Activated T-helper 17 cell treated with anti-CD3 and anti-CD28 coated beads, Interleukin-2, amount 50 U/mL, for 72 hours (primary cell): ENCODE results near the gene VEZF1. TPM values are rescaled to one million over a fixed set of nuclear protein-coding genes. Genes with fewer than 3 reads are reported as not detected.

Source experiments
- ATAC-seq: fragments of 150-1000 bp; cut with Tn5 transposase; replicated peaks from 2 replicates; pipeline ENCODE4 v1.10.0; 2021; ENCODE audit warnings: mild to moderate bottlenecking, moderate library complexity
- H3K27ac Mint-ChIP-seq: one replicate; pipeline ENCODE4 v1.8.0; 2022; ENCODE audit warnings: mixed read lengths
- H3K27me3 Mint-ChIP-seq: one replicate; pipeline ENCODE4 v1.8.0; 2022; ENCODE audit warnings: mixed read lengths
- H3K36me3 Mint-ChIP-seq: one replicate; pipeline ENCODE4 v1.8.0; 2022; ENCODE audit warnings: low read depth, mild to moderate bottlenecking, mixed read lengths
- H3K4me1 Mint-ChIP-seq: one replicate; pipeline ENCODE4 v1.8.0; 2022; ENCODE audit warnings: mixed read lengths
- H3K4me3 Mint-ChIP-seq: one replicate; pipeline ENCODE4 v1.8.0; 2022; ENCODE audit warnings: mild to moderate bottlenecking, mixed read lengths
- H3K9me3 Mint-ChIP-seq: one replicate; pipeline ENCODE4 v1.8.0; 2022; ENCODE audit warnings: mixed read lengths
- total RNA-seq, 2 donors: library from RNA; stranded (reverse); gene quantifications; one replicate each; pipeline ENCODE4 v1.2.3, GENCODE V29; 2022

VEZF1 gene
- total RNA-seq, 2 donors from 2014 or later = 21.4 to 29.6 TPM

- Mint-ChIP-seq H3K4me3 (peak within 1 kb of the TSS; percentile 63), H3K4me1 (peaks cover 18% of the 10 kb centered on the region), H3K27me3 (peaks cover 17% of the 10 kb centered on the region), H3K36me3 (no peaks in the 10 kb centered on the region), H3K9me3 (no peaks in the 10 kb centered on the region), H3K27ac (no peak within 1 kb of the TSS)
- peak; percentile 73 for ATAC-seq
Observed at GRCh38 chr17:57955183-57955931, 32.7 kb downstream of the VEZF1 start, which contains the start of gene CUEDC1. TSS of gene CUEDC1 (minus strand) at chr17:57955412. CDS start at chr17:57885564, 69,848 bp downstream.

GRCh38 chr17:57954397-57955182 lies 33.5 kb downstream of the VEZF1 start:
- Mint-ChIP-seq H3K4me1 (peaks cover 18% of the 10 kb centered on the region), H3K27me3 (peaks cover 17% of the 10 kb centered on the region)

DNA sequence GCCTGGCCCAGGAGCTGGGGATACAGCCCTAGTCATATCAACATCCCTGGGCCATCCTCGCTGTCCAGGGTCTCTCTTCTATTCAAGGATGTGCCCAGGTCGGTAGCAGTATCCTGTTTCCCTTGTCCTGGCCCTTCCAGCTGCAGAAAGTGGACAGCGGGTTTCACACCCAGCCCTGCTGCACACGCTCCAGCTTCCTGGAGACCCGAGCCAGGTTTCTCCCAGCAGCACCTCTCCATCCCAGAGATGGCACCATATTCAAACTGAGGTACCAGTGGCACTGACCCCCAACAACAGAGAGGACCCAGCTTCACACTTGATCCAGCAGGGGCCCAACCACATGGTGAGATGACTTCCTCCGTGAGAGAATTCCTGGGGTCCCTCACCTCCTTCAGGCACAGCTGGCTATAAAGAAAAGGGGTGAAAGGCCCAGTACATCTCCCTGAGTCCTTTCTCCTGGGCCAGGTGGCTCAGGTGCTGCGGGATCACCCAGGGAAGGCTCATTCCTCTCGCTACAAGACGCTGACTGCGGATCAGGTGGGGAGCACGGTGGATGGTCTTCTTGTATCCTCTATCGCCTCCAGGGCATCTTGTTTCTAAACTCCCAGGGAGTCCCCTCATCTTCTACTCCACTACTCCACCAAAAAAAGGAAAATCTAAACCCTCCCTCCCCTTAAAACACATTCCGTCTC lies 34.2 kb downstream of the VEZF1 start:
- ATAC-seq = no peak
- H3K27me3 Mint-ChIP-seq = peaks cover 17% of the 10 kb centered on the region
- H3K27ac Mint-ChIP-seq = no peak overlapping the region
- H3K9me3 Mint-ChIP-seq = no peaks in the 10 kb centered on the region
- H3K36me3 Mint-ChIP-seq = no peaks in the 10 kb centered on the region
- peak overlapping the region; percentile 63 for H3K4me3 Mint-ChIP-seq
- H3K4me1 Mint-ChIP-seq = peaks cover 22% of the 10 kb centered on the region

More at GRCh38 chr17:57954397-57955182, 33.5 kb downstream of the VEZF1 start:
- Mint-ChIP-seq H3K36me3 (no peaks in the 10 kb centered on the region), H3K27ac (no peak overlapping the region), H3K9me3 (no peaks in the 10 kb centered on the region), H3K4me3 (peak overlapping the region; percentile 63)
- ATAC-seq = no peak

- no peak for ATAC-seq
- peaks cover 17% of the 10 kb centered on the region for H3K27me3 Mint-ChIP-seq
- H3K27ac Mint-ChIP-seq = no peak overlapping the region
- H3K36me3 Mint-ChIP-seq = no peaks in the 10 kb centered on the region
- peak overlapping the region; percentile 63 for H3K4me3 Mint-ChIP-seq
- H3K4me1 Mint-ChIP-seq = peaks cover 28% of the 10 kb centered on the region
- H3K9me3 Mint-ChIP-seq = no peaks in the 10 kb centered on the region
Observed at GRCh38 chr17:57953219-57953618, 34.8 kb downstream of the VEZF1 start.

GRCh38 chr17:57949649-57950048 lies 38.4 kb downstream of the VEZF1 start:
- Mint-ChIP-seq H3K27ac (no peak overlapping the region), H3K27me3 (peaks cover 4% of the 10 kb centered on the region), H3K4me1 (peaks cover 26% of the 10 kb centered on the region)

DNA sequence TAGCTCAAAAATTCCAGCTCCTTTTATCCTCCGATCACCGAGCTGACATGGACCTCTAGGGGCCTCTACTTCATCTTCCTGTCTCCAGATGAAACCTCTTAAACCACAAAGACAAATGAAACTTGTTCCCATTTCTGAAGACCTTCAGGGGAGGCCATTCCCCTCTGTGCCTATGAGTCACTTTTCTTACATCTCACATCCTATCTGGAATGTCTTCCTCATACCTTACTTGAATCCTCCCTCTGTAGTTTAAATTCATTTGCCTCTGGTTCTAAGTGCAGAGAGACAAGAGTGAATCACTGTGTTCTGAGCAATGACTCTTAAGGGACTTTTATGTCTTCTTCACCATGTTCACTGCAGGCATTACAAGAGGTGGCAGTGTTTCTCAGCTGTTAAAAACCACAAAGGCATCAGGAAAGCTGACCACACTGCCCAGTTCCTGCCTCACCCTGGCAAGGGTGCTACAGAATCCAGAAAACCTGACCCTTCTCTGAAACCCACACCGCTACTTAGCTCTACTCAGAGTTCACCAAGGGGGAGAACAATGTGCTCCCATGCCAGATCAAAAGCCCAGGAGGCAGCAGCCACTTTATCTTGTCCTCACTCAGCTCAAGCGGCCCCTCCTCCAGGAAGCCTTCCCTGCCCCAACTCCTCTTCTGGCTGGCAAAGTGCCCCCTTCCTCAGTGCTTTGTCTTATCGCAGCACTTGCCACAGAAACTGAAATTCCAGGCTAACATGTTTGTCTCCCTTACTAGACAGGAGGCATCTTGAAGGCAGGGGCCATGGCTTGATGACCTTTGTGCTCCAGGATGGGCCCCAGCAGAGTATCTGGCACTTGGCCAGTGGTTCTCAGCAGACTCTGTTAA lies 39.3 kb downstream of the VEZF1 start:
- H3K27me3 Mint-ChIP-seq = peaks cover 3% of the 10 kb centered on the region

More at GRCh38 chr17:57949649-57950048, 38.4 kb downstream of the VEZF1 start:
- Mint-ChIP-seq H3K4me3 (no peak overlapping the region), H3K36me3 (no peaks in the 10 kb centered on the region), H3K9me3 (no peaks in the 10 kb centered on the region)
- no peak for ATAC-seq

DNA sequence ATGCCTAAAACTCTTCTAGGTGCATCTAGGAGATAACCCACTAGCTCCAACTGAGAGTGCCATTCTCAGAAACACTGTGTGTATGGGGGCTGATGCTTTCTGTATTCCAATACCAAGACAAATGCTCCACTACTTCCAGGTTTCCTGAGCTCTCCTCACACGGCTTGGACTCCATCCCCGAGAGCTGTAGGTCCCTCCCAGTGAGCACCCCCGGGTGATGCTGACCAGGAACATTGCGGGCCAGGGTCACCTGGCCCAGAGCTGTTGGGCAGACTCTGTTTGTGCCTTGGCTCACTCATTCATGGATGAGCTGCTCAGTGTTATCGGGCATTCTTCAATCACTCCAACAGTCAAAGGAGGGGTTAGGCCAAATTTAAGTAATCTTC lies 39.9 kb downstream of the VEZF1 start:
- Mint-ChIP-seq H3K27me3 (peaks cover 3% of the 10 kb centered on the region), H3K4me1 (peaks cover 26% of the 10 kb centered on the region), H3K27ac (peak overlapping the region; percentile 16), H3K4me3 (peak overlapping the region; percentile 9), H3K9me3 (no peaks in the 10 kb centered on the region), H3K36me3 (no peaks in the 10 kb centered on the region)
- no peak for ATAC-seq

More for the DNA sequence above, 39.3 kb downstream of the VEZF1 start:
- Mint-ChIP-seq H3K4me1 (peaks cover 26% of the 10 kb centered on the region), H3K27ac (peak overlapping the region; percentile 16), H3K9me3 (no peaks in the 10 kb centered on the region), H3K36me3 (no peaks in the 10 kb centered on the region), H3K4me3 (peak overlapping the region; percentile 9)
- peak; percentile 82 for ATAC-seq

- no peak overlapping the region for H3K27ac Mint-ChIP-seq
Observed at GRCh38 chr17:57947369-57947768, 40.7 kb downstream of the VEZF1 start.

GRCh38 chr17:57946798-57947358 lies 41.2 kb downstream of the VEZF1 start:
- Mint-ChIP-seq H3K4me3 (peak overlapping the region; percentile 44), H3K36me3 (no peaks in the 10 kb centered on the region), H3K4me1 (peaks cover 26% of the 10 kb centered on the region), H3K27me3 (peaks cover 3% of the 10 kb centered on the region), H3K27ac (no peak overlapping the region), H3K9me3 (no peaks in the 10 kb centered on the region)
- peak; percentile 70 for ATAC-seq

More at GRCh38 chr17:57947369-57947768, 40.7 kb downstream of the VEZF1 start:
- Mint-ChIP-seq H3K4me1 (peaks cover 26% of the 10 kb centered on the region), H3K36me3 (no peaks in the 10 kb centered on the region), H3K4me3 (peak overlapping the region; percentile 44), H3K9me3 (no peaks in the 10 kb centered on the region), H3K27me3 (peaks cover 3% of the 10 kb centered on the region)
- ATAC-seq = no peak

GRCh38 chr17:57945996-57946797 lies 41.9 kb downstream of the VEZF1 start:
- ATAC-seq = no peak
- Mint-ChIP-seq H3K27me3 (peaks cover 3% of the 10 kb centered on the region), H3K9me3 (no peaks in the 10 kb centered on the region), H3K27ac (no peak overlapping the region), H3K36me3 (no peaks in the 10 kb centered on the region), H3K4me3 (peak overlapping the region; percentile 44), H3K4me1 (peaks cover 31% of the 10 kb centered on the region)

GRCh38 chr17:57944908-57945307 lies 43.1 kb downstream of the VEZF1 start:
- Mint-ChIP-seq H3K27ac (no peak overlapping the region), H3K27me3 (peaks cover 8% of the 10 kb centered on the region)

DNA sequence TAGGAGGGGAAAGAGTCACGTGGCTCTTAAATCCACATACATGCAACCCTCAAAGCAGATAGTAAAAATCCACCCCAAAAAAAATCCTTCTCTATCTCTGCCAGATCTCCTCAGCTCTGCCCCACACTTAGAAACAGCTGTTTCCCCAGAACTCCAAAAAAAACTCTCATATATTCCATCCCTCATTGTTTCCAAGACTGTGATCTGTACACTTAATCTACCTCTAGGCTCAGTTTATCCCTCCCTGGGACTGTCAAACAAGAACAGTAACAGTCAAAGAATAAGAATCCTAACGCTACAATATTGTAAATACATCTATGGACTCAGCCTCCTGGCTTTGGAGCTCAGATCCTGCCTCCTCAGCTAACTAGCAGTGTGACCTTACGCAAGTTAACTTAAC lies 44.4 kb downstream of the VEZF1 start:
- Mint-ChIP-seq H3K27ac (no peak overlapping the region), H3K4me3 (no peak overlapping the region), H3K36me3 (no peaks in the 10 kb centered on the region), H3K9me3 (no peaks in the 10 kb centered on the region), H3K4me1 (peaks cover 30% of the 10 kb centered on the region), H3K27me3 (peaks cover 13% of the 10 kb centered on the region)
- no peak for ATAC-seq

More at GRCh38 chr17:57944908-57945307, 43.1 kb downstream of the VEZF1 start:
- Mint-ChIP-seq H3K36me3 (no peaks in the 10 kb centered on the region), H3K4me1 (peaks cover 32% of the 10 kb centered on the region), H3K4me3 (no peak overlapping the region), H3K9me3 (no peaks in the 10 kb centered on the region)
- ATAC-seq = no peak

DNA sequence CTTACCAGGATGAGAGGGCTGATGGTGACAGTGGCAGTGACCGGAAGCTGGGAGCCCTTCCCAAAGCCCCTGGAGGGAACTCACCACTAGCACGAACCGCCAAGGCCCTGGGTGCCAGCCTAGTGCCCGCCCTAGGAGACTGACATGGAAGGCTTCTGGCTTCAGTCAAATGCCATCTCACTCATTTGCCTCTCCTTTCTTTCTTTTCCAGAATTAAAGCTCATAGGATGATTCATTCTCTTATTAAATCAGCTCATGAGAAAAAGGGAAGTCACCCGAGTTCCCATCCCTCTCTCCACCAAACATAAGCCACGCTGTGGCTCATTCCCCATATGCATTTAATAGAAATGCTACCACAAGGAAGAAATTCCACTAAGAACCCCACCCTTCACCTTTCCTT lies 44.9 kb downstream of the VEZF1 start:
- Mint-ChIP-seq H3K4me3 (no peak overlapping the region), H3K9me3 (no peaks in the 10 kb centered on the region), H3K36me3 (no peaks in the 10 kb centered on the region), H3K27ac (no peak overlapping the region), H3K4me1 (peaks cover 26% of the 10 kb centered on the region), H3K27me3 (peaks cover 13% of the 10 kb centered on the region)
- ATAC-seq = no peak
